ENCODE measurements around the gene HIF3A.

DNA sequence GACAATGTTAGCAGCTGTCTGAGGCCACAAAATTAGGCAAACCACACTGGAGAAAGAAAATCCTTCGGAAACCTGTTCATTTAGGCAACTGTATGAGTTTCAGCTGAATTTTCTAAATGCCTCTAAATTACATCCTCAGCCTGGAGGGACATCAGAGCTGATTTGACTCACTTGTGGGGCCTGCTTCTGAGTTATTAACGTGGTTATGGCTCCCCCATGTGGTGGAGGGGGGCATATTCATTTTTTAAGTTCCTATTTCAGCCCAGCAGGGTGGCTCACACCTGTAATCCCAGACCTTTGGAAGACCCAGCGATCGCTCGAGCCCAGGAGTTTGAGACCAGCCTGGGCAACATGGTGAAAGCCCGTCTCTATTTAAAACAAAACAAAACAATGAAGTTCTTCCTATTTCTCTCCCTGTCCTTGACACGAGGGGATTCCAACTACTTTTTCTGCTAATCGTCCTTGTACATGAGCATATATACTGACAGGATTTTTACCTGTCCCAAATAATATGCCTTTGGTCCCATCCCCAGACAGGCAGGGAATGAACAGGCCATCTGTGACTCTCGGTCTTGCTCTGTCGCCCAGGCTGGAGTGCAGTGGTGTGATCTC is 31.5 kb upstream of the HIF3A start:
- no peak for TF ChIP-seq GATA2 (IDR thresholded peaks at IDR 0.05; ENCODE audit: low read depth, low read length)
- TF ChIP-seq GATA3 (IDR thresholded peaks at IDR 0.05; ENCODE audit: low read depth, low read length), result no peak

Data from SH-SY5Y (cell line).